SH-SY5Y (cell line): Measurements from ENCODE around the gene DOCK3.

Source experiments
- GATA2 ChIP-seq: IDR thresholded peaks from 2 replicates; pipeline ENCODE4 v1.6.1; 2011; ENCODE audit warnings: mild to moderate bottlenecking, low read depth, low read length
- GATA3 ChIP-seq: IDR thresholded peaks from 2 replicates; pipeline ENCODE4 v1.6.1; 2011; ENCODE audit warnings: low read depth, mild to moderate bottlenecking, low read length, moderate library complexity

DNA sequence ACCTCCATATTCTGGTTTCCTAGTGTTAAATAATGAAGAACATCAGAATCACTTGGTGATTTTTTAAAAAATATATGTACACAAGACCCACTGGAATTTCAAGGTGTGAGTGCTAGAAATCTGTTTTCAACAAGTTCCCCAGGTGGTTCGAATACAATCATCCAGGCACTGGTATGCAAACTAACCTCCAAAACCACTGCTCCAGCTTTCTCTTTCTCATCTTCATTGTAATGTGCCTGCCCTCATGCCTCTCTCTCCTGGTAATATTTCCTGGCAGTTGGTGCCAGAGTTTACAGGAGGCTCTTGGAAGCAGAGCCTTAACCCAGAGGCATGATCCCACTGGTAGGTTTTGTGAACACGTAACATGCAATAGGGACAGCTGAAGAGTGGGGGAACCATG, 547.2 kb downstream of the DOCK3 start:
- no peak for TF ChIP-seq GATA3
- TF ChIP-seq GATA2, result no peak
